HEK293 (cell line): ENCODE measurements around the gene PRICKLE3.

ENCODE experiments used
- CTCF ChIA-PET: fragments of 350-600 bp; formaldehyde crosslinking; extraction: SDS; loops from one replicate; lab custom pipeline; 2021; ENCODE audit warnings: antibody characterized with exemption; lab: Yijun Ruan, JAX
- POLR2A ChIA-PET: fragments of 300-600 bp; formaldehyde crosslinking; extraction: SDS; loops from one replicate; lab custom pipeline; 2020; ENCODE audit warnings: antibody characterized with exemption, inconsistent platforms; lab: Yijun Ruan, JAX
- H3K27ac ChIP-seq: fragments of 200-500 bp; sonication (Bioruptor generic); 2 replicates; pipeline ENCODE4 v1.5.1; 2014; ENCODE audit warnings: low read depth, low read length, control low read depth, inconsistent platforms; ENCODE audit errors: extremely low read depth
- H3K36me3 ChIP-seq, 2 experiments: fragments of 200-500 bp in 1 of 2; sonication (Bioruptor generic) in 1 of 2; 1 replicate in 1 of 2; 2 replicates in 1 of 2; pipeline ENCODE4 v1.5.1; 2014 to 2017; ENCODE audit warnings: inconsistent platforms in 2 of 2, low read length in 2 of 2; ENCODE audit not compliant: control insufficient read depth in 2 of 2, insufficient read depth in 1 of 2
- H3K4me1 ChIP-seq: fragments of 200-500 bp; sonication (Bioruptor generic); 2 replicates; pipeline ENCODE4 v1.5.1; 2014; ENCODE audit warnings: mild to moderate bottlenecking, low read length, inconsistent platforms; ENCODE audit not compliant: control insufficient read depth, insufficient read depth
- H3K4me3 ChIP-seq: 2 replicates; pipeline ENCODE4 v1.5.1; 2011; ENCODE audit warnings: low read depth, mild to moderate bottlenecking, control low read depth, low read length, moderate library complexity
- H3K9me3 ChIP-seq: fragments of 200-500 bp; sonication (Bioruptor generic); 2 replicates; pipeline ENCODE4 v1.5.1; 2014; ENCODE audit warnings: low read depth, low read length, inconsistent platforms; ENCODE audit not compliant: control insufficient read depth, insufficient read depth
- CTCF ChIP-seq: fragments of 450-650 bp; formaldehyde crosslinking; IDR thresholded peaks from 2 replicates; pipeline ENCODE4 v1.5.1; 2016; ENCODE audit warnings: missing biosample characterization, missing genetic modification characterization
- GLI2 ChIP-seq: fragments of 450-650 bp; formaldehyde crosslinking; IDR thresholded peaks from 2 replicates; pipeline ENCODE4; 2017; ENCODE audit warnings: missing biosample characterization, missing genetic modification characterization, low read depth, borderline replicate concordance
- PATZ1 ChIP-seq: fragments of 450-650 bp; formaldehyde crosslinking; IDR thresholded peaks from 2 replicates; pipeline ENCODE4 v1.5.1; 2016; ENCODE audit warnings: missing biosample characterization, missing genetic modification characterization
- PRDM2 ChIP-seq: fragments of 450-650 bp; formaldehyde crosslinking; IDR thresholded peaks from 2 replicates; pipeline ENCODE4 v1.5.1; 2016; ENCODE audit warnings: missing biosample characterization, missing genetic modification characterization, borderline replicate concordance
- SP7 ChIP-seq: fragments of 450-650 bp; formaldehyde crosslinking; IDR thresholded peaks from 2 replicates; pipeline ENCODE4 v1.5.1; 2016; ENCODE audit warnings: missing biosample characterization, missing genetic modification characterization
- TSHZ1 ChIP-seq: fragments of 450-650 bp; formaldehyde crosslinking; IDR thresholded peaks from 2 replicates; pipeline ENCODE4 v1.5.1; 2016; ENCODE audit warnings: missing biosample characterization, missing genetic modification characterization, borderline replicate concordance
- ZIC2 ChIP-seq: fragments of 450-650 bp; formaldehyde crosslinking; IDR thresholded peaks from 2 replicates; pipeline ENCODE4 v1.5.1; 2016; ENCODE audit warnings: missing biosample characterization, missing genetic modification characterization
- ZNF18 ChIP-seq: fragments of 450-650 bp; formaldehyde crosslinking; IDR thresholded peaks from 2 replicates; pipeline ENCODE4 v1.5.1; 2016; ENCODE audit warnings: missing biosample characterization, missing genetic modification characterization
- ZNF184 ChIP-seq: fragments of 450-650 bp; IDR thresholded peaks from 2 replicates; pipeline ENCODE4 v1.5.1; 2018; ENCODE audit warnings: missing biosample characterization, mild to moderate bottlenecking, missing genetic modification characterization
- ZNF239 ChIP-seq: fragments of 450-650 bp; formaldehyde crosslinking; IDR thresholded peaks from 2 replicates; pipeline ENCODE4 v1.5.1; 2016; ENCODE audit warnings: missing biosample characterization, missing genetic modification characterization
- ZNF571 ChIP-seq: fragments of 450-650 bp; formaldehyde crosslinking; IDR thresholded peaks from 2 replicates; pipeline ENCODE4 v1.5.0; 2017; ENCODE audit warnings: missing biosample characterization, missing genetic modification characterization
- ZNF660 ChIP-seq: fragments of 450-650 bp; IDR thresholded peaks from 2 replicates; pipeline ENCODE4 v1.5.1; 2018; ENCODE audit warnings: missing biosample characterization, mild to moderate bottlenecking, missing genetic modification characterization
- TF ChIP-seq, protein P1 (sequence below): fragments of 450-650 bp; formaldehyde crosslinking; IDR thresholded peaks from 2 replicates; pipeline ENCODE4 v1.5.0; 2017; ENCODE audit warnings: missing biosample characterization, missing genetic modification characterization, borderline replicate concordance

The PRICKLE3 gene

GRCh38 chrX:49192722-49193328, 6.7 kb upstream of the PRICKLE3 start:
- peaks cover 2% of the 10 kb centered on the region; the same call in 1 of the 2 replicates for H3K4me1 ChIP-seq
- H3K36me3 ChIP-seq = no peaks in the 10 kb centered on the region
- CTCF ChIA-PET = interaction anchor here (0.6 to 2.3 kb wide), 16 partner anchors 9 to 565 kb away, joined by 3 to 16 read pairs (median 3); no protein-coding TSS in a partner anchor
- 0 out of 2 replicates have a peak, but pooled peaks have one; percentile 32 for TF ChIP-seq CTCF
- no peak for TF ChIP-seq ZNF239 (tag by site-specific recombination)
- peak; percentile 35; the same call in 1 of the 2 replicates for TF ChIP-seq SP7
- TF ChIP-seq, all 188 proteins: peak for 2
- Histone ChIP-seq H3K4me3 (no peak overlapping the region), H3K27ac (no peak overlapping the region), H3K9me3 (no peaks in the 10 kb centered on the region)
- POLR2A ChIA-PET = interaction anchor here (0.5 to 1.2 kb wide), 4 partner anchors 15 to 77 kb away, joined by 4 to 6 read pairs (median 5); partner anchors contain the start of genes CCDC22 and PPP1R3F

- H3K27ac ChIP-seq = peak overlapping the region; percentile 83
- ChIA-PET POLR2A (interaction anchor here (0.9 to 2.0 kb wide), 13 partner anchors 8 to 189 kb away, joined by 3 to 31 read pairs (median 6); partner anchors contain the start of genes CCDC22, GRIPAP1, PPP1R3F and SYP), CTCF (interaction anchor here (0.6 to 2.3 kb wide), 9 partner anchors 11 to 85 kb away, joined by 3 to 16 read pairs (median 3); no protein-coding TSS in a partner anchor)
- H3K4me1 ChIP-seq = peaks cover 2% of the 10 kb centered on the region; the same call in 1 of the 2 replicates
- H3K9me3 ChIP-seq = no peaks in the 10 kb centered on the region
- H3K4me3 ChIP-seq = peak overlapping the region; percentile 70
- no peaks in the 10 kb centered on the region for H3K36me3 ChIP-seq
- peak; percentile 37 for TF ChIP-seq ZIC2 (tag by site-specific recombination)
- peak; percentile 37 for TF ChIP-seq PATZ1 (tag by site-specific recombination)
- TF ChIP-seq TSHZ1 (tag by site-specific recombination) = no peak
- no peak for TF ChIP-seq ZNF18 (tag by site-specific recombination)
- no peak for TF ChIP-seq ZNF660 (tag by site-specific recombination)
- TF ChIP-seq ZNF184 = no peak
- no peak for TF ChIP-seq ZNF571 (tag by site-specific recombination)
- TF ChIP-seq, protein P1, sequence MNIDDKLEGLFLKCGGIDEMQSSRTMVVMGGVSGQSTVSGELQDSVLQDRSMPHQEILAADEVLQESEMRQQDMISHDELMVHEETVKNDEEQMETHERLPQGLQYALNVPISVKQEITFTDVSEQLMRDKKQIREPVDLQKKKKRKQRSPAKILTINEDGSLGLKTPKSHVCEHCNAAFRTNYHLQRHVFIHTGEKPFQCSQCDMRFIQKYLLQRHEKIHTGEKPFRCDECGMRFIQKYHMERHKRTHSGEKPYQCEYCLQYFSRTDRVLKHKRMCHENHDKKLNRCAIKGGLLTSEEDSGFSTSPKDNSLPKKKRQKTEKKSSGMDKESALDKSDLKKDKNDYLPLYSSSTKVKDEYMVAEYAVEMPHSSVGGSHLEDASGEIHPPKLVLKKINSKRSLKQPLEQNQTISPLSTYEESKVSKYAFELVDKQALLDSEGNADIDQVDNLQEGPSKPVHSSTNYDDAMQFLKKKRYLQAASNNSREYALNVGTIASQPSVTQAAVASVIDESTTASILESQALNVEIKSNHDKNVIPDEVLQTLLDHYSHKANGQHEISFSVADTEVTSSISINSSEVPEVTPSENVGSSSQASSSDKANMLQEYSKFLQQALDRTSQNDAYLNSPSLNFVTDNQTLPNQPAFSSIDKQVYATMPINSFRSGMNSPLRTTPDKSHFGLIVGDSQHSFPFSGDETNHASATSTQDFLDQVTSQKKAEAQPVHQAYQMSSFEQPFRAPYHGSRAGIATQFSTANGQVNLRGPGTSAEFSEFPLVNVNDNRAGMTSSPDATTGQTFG (tag by site-specific recombination) = no peak
- no peak for TF ChIP-seq PRDM2 (tag by site-specific recombination)
- TF ChIP-seq GLI2 (tag by site-specific recombination) = no peak
These were observed 5.4 kb upstream of the PRICKLE3 start for GRCh38 chrX:49191574-49192011.
